HEK293T (cell line): ENCODE measurements around the gene AFAP1L2.

Experiments used
- CTCF ChIA-PET: fragments of 350-600 bp; formaldehyde crosslinking; extraction: SDS; loops from one replicate; lab custom pipeline; 2021; ENCODE audit warnings: antibody characterized with exemption, inconsistent platforms; lab: Yijun Ruan, JAX
- POLR2A ChIA-PET: fragments of 350-600 bp; formaldehyde crosslinking; extraction: SDS; loops from one replicate; lab custom pipeline; 2020; ENCODE audit warnings: antibody characterized with exemption, inconsistent platforms; lab: Yijun Ruan, JAX
- DNase-seq: peaks from one replicate; pipeline ENCODE4 v3.0.0; 2012; ENCODE audit warnings: mixed read lengths; ENCODE audit errors: extremely low spot score
- ARNT ChIP-seq: fragments of 450-650 bp; IDR thresholded peaks from 2 replicates; pipeline ENCODE4 v1.6.1; 2017; ENCODE audit warnings: mild to moderate bottlenecking
- BHLHE40 ChIP-seq: fragments of 450-650 bp; IDR thresholded peaks from 2 replicates; pipeline ENCODE4 v1.6.1; 2016; ENCODE audit warnings: mild to moderate bottlenecking, moderate library complexity, borderline replicate concordance
- CTBP1 ChIP-seq: fragments of 450-650 bp; IDR thresholded peaks from 2 replicates; pipeline ENCODE4 v1.6.1; 2016; ENCODE audit warnings: borderline replicate concordance
- ELF4 ChIP-seq: fragments of 450-650 bp; IDR thresholded peaks from 2 replicates; pipeline ENCODE4 v1.6.1; 2017; ENCODE audit warnings: antibody characterized with exemption
- FOXA1 ChIP-seq: fragments of 450-650 bp; IDR thresholded peaks from 2 replicates; pipeline ENCODE4 v1.6.1; 2016; ENCODE audit warnings: mild to moderate bottlenecking
- FOXK2 ChIP-seq: fragments of 450-650 bp; IDR thresholded peaks from 2 replicates; pipeline ENCODE4 v1.6.1; 2016; ENCODE audit warnings: mild to moderate bottlenecking
- FOXM1 ChIP-seq: fragments of 450-650 bp; IDR thresholded peaks from 2 replicates; pipeline ENCODE4 v1.6.1; 2017; ENCODE audit warnings: mild to moderate bottlenecking, borderline replicate concordance
- HDGF ChIP-seq: fragments of 450-650 bp; IDR thresholded peaks from 2 replicates; pipeline ENCODE4 v1.6.1; 2017; ENCODE audit warnings: antibody characterized with exemption, borderline replicate concordance
- L3MBTL2 ChIP-seq: fragments of 450-650 bp; conservative IDR thresholded peaks from 2 replicates; pipeline ENCODE4 v1.6.1; 2016; ENCODE audit warnings: mild to moderate bottlenecking
- LEF1 ChIP-seq: fragments of 450-650 bp; IDR thresholded peaks from 2 replicates; pipeline ENCODE4 v1.6.1; 2017; ENCODE audit warnings: mild to moderate bottlenecking, borderline replicate concordance
- NFRKB ChIP-seq: fragments of 450-650 bp; IDR thresholded peaks from 2 replicates; pipeline ENCODE4 v1.6.1; 2016; ENCODE audit warnings: mild to moderate bottlenecking, moderate library complexity
- PKNOX1 ChIP-seq: fragments of 450-650 bp; IDR thresholded peaks from 2 replicates; pipeline ENCODE4 v1.6.1; 2016
- SP1 ChIP-seq: fragments of 450-650 bp; IDR thresholded peaks from 2 replicates; pipeline ENCODE4 v1.6.1; 2017
- SUZ12 ChIP-seq: fragments of 450-650 bp; IDR thresholded peaks from 2 replicates; pipeline ENCODE4 v1.6.1; 2016; ENCODE audit warnings: mild to moderate bottlenecking
- TARDBP ChIP-seq: fragments of 450-650 bp; IDR thresholded peaks from 2 replicates; pipeline ENCODE4 v1.6.1; 2016
- ZNF384 ChIP-seq: fragments of 450-650 bp; IDR thresholded peaks from 2 replicates; pipeline ENCODE4 v1.6.1; 2016

Gene AFAP1L2

DNA sequence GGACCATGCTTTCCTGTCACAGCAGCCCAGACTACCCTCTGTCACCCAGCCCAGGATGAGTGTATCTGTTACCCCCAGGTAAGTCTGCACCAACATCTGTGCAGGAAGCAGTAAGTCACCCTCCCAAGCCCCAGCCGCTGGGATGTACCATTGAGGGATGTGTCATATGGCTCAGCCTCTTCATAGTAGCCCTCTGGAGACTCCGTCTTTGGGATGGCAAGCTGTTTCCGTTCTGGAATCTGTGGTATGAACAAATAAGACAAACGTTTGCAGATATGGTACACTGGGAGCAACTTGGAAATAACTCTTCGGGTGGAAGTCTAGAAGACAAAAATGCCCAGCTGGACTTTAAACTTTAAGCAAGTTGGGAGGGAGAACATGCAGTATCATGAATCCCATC is 81.3 kb downstream of the AFAP1L2 start:
- no peak for DNase-seq
- ChIA-PET POLR2A (no interaction called here), CTCF (no interaction called here)
- TF ChIP-seq ARNT = no peak
- TF ChIP-seq ELF4 = no peak
- no peak for TF ChIP-seq FOXK2
- no peak for TF ChIP-seq PKNOX1
- TF ChIP-seq NFRKB = no peak
- no peak for TF ChIP-seq ZNF384
- TF ChIP-seq FOXA1 = no peak
- TF ChIP-seq SUZ12 = no peak
- no peak for TF ChIP-seq LEF1
- TF ChIP-seq BHLHE40 = no peak
- TF ChIP-seq FOXM1 = no peak
- no peak for TF ChIP-seq CTBP1
- no peak for TF ChIP-seq TARDBP
- TF ChIP-seq HDGF = no peak
- TF ChIP-seq SP1 = no peak

- no peak for TF ChIP-seq ELF4
- TF ChIP-seq NFRKB = no peak
- no peak for TF ChIP-seq PKNOX1
- TF ChIP-seq SP1 = no peak
- no peak for TF ChIP-seq ARNT
- CTCF ChIA-PET = no interaction called here
- no peak for DNase-seq
- POLR2A ChIA-PET = no interaction called here
These were observed 82.0 kb downstream of the AFAP1L2 start for GRCh38 chr10:114322344-114322743.

GRCh38 chr10:114320249-114321116 is 83.8 kb downstream of the AFAP1L2 start:
- DNase-seq = no peak
- POLR2A ChIA-PET = no interaction called here

DNA sequence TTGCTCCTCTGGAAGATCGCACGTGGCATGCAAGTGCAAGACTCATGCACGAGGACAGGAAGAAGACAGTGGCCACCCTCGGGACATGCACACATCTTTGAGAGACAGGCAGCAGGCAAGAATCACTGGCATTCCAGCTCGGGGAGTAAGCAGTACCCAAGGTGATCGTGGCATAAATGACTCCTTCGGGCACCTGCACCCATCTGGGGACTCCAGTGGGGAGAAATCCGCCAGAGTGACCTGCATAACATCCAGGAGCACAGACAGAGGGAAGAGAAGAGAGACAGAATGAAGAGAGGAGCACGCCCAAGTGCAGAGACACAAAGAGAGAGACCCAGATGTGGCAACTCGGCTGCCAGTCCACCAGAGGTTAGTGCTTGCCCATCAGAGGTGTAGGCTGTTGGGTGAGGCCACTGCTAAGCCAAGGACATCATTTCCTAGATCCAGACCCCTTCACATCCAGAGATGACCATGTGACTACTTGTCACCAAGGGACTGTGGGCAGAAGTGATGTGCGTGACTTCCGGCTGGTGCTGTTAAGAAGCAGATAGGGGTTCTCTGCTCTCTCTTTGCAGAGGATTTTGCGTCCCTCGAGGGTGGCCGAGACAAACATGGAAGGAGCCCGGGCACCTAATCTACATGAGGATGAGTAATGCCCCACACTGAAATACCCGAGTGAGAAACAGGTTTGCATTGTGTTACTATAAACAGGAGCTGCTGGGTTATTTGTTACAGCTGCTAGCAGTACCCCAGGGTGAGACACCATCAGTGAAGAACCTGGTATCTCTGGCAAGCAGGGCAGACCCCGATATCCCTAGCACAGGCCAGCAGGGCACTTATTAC is 84.7 kb downstream of the AFAP1L2 start:
- ChIA-PET CTCF (no interaction called here), POLR2A (no interaction called here)
- TF ChIP-seq LEF1 (no peak), CTBP1 (no peak)
- DNase-seq = no peak

More at GRCh38 chr10:114320249-114321116, 83.8 kb downstream of the AFAP1L2 start:
- CTCF ChIA-PET = no interaction called here
- TF ChIP-seq BHLHE40 = no peak
- TF ChIP-seq SUZ12 = no peak
- no peak for TF ChIP-seq ZNF384
- no peak for TF ChIP-seq L3MBTL2
- TF ChIP-seq TARDBP = no peak
- no peak for TF ChIP-seq SP1
- no peak for TF ChIP-seq FOXK2
- no peak for TF ChIP-seq LEF1
- TF ChIP-seq FOXM1 = no peak
- TF ChIP-seq NFRKB = no peak
- TF ChIP-seq ELF4 = no peak
- TF ChIP-seq HDGF = no peak

DNA sequence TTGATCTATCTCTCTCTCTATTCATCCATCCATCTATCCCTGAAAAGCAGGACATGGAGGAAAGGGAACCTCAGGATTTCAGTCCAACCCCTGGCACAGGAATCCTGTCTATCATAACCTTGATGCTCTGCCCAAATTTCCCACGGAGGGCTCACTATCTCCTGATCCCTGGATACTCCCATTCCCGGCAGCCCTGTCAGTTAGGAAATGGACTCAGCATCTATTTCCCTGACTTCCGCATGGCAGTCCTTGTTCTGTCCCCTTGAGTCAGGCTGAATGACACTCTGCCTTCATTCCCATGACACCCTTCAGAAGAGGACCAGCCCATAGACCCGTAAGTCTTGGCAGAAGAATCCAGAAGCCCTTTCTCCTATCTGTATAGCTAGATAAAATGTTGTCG is 87.6 kb downstream of the AFAP1L2 start:
- no peak for DNase-seq
- ChIA-PET CTCF (no interaction called here), POLR2A (no interaction called here)
- TF ChIP-seq ZNF384 (no peak), HDGF (no peak), L3MBTL2 (no peak), TARDBP (no peak), CTBP1 (no peak), LEF1 (no peak), NFRKB (no peak), FOXA1 (no peak)

DNA sequence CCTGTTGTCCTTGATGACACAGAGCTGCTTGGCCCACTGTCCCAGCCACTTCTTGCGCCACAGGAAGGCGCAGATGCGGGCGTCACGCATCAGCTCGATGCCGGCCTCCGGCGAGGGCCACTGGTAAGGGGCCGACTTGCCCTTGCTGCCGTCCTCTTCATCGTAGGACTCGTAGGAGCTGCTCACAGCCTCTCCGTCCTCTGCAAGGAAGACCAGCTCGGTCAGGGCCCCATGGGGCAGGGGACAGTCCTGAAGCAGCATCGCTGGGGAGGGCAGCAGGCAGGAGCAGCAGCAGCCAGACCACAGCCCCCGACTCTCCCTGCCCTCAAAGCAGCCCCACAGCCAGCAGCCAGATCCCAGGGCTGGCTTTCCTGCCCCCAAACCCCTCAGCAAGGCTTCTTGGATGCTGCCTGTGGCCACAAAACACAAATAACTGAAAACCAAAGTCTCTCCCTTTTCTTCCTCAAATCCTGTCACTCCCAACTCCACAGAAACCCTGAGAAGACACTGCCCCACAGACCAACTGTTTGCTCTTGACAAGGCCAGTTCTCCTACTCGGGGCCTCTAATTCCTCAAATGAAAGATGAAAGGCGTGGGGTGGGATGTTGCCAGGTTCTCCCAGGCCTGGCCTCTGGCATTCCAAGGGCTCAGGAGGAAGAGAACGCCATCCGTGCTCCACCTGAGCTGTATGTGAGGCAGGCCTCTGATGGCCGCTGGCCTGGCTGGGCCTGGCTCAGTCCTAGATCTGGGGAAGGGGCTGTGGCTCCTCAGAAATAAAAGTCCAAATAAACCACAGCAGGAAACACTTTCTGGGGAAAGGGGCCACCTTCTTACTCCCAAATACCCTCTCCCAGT is 88.5 kb downstream of the AFAP1L2 start:
- CTCF ChIA-PET = no interaction called here
- DNase-seq = no peak
- TF ChIP-seq BHLHE40 (no peak), FOXA1 (no peak), FOXM1 (no peak), PKNOX1 (no peak), ZNF384 (no peak), FOXK2 (no peak), CTBP1 (no peak), LEF1 (no peak), L3MBTL2 (no peak), SUZ12 (no peak), TARDBP (no peak), SP1 (no peak), ARNT (no peak), HDGF (no peak), ELF4 (no peak), NFRKB (no peak)

More for the DNA sequence above, 88.5 kb downstream of the AFAP1L2 start:
- POLR2A ChIA-PET = no interaction called here
